Mucosa of rectum (tissue), 2 donors: Measurements from ENCODE around the gene XPO6.
A peak's percentile ranks its signal among the peaks of the same experiment; 100 is the strongest.

Experiments used
- H3K27ac ChIP-seq, 2 donors: one replicate each; pipeline ENCODE4 v1.7.0; 2013; ENCODE audit warnings: inconsistent platforms in 2 of 2, low read depth in 2 of 2, low read length in 2 of 2
- H3K27me3 ChIP-seq, 2 donors: one replicate each; pipeline ENCODE4 v1.7.0; 2013; ENCODE audit warnings: low read length in 2 of 2; ENCODE audit not compliant: control insufficient read depth in 2 of 2, insufficient read depth in 2 of 2
- H3K36me3 ChIP-seq, 2 donors: one replicate each; pipeline ENCODE4 v1.7.0; 2013; ENCODE audit warnings: low read length in 2 of 2; ENCODE audit not compliant: control insufficient read depth in 2 of 2, insufficient read depth in 2 of 2
- H3K4me1 ChIP-seq, 2 donors: one replicate each; pipeline ENCODE4 v1.7.0; 2013; ENCODE audit warnings: low read length in 2 of 2, mild to moderate bottlenecking in 1 of 2; ENCODE audit not compliant: control insufficient read depth in 2 of 2, insufficient read depth in 2 of 2
- H3K4me3 ChIP-seq, 2 donors: one replicate each; pipeline ENCODE4 v1.7.0; 2013; ENCODE audit warnings: low read length in 2 of 2
- H3K9ac ChIP-seq, 2 donors: one replicate each; pipeline ENCODE4 v1.7.0; 2013; ENCODE audit warnings: low read length in 2 of 2, low read depth in 1 of 2, mild to moderate bottlenecking in 1 of 2
- H3K9me3 ChIP-seq, 2 donors: one replicate each; pipeline ENCODE4 v1.7.0; 2013; ENCODE audit warnings: low read length in 2 of 2; ENCODE audit not compliant: control insufficient read depth in 2 of 2
- donor health status: healthy.
- donor health status: Normal muscosa, but diverticular disease.

XPO6 gene

GRCh38 chr16:28140788-28141618, 70.8 kb downstream of the XPO6 start:
- H3K27ac ChIP-seq, result peak overlapping the region; percentile 70 to 82
- no peak overlapping the region for H3K4me3 ChIP-seq
- no peaks in the 10 kb centered on the region for H3K9me3 ChIP-seq
- peaks cover 23 to 32% of the 10 kb centered on the region in 2 donors for H3K36me3 ChIP-seq
- H3K27me3 ChIP-seq, result no peaks in the 10 kb centered on the region
- H3K9ac ChIP-seq, result peak overlapping the region; percentile 15 to 52
- peaks cover 0 to 8% of the 10 kb centered on the region in 2 donors for H3K4me1 ChIP-seq

DNA sequence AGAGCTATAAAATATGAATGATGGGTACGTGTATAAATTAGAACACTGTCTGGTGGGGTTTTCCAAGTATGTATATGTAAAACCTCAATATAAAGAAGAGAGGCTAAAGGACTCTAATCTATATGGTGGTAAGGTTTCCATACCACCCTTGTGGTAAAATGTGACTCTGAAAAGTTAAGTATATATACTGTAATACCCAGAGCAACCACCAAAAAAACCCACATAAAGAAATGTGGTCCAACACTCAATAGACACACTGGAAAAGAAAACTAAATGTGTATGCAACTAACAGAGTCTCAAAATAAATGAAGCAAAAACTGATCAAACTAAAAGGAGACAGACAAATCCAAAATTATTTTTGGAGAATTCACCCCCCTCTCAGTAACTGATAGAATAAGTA, 72.2 kb downstream of the XPO6 start:
- H3K36me3 ChIP-seq, result peaks cover 23 to 28% of the 10 kb centered on the region in 2 donors
- H3K27ac ChIP-seq, result no peak overlapping the region
- peaks cover 0 to 8% of the 10 kb centered on the region in 2 donors for H3K4me1 ChIP-seq
- no peak overlapping the region for H3K9ac ChIP-seq
- no peaks in the 10 kb centered on the region for H3K9me3 ChIP-seq
- H3K27me3 ChIP-seq, result no peaks in the 10 kb centered on the region
- no peak overlapping the region for H3K4me3 ChIP-seq

DNA sequence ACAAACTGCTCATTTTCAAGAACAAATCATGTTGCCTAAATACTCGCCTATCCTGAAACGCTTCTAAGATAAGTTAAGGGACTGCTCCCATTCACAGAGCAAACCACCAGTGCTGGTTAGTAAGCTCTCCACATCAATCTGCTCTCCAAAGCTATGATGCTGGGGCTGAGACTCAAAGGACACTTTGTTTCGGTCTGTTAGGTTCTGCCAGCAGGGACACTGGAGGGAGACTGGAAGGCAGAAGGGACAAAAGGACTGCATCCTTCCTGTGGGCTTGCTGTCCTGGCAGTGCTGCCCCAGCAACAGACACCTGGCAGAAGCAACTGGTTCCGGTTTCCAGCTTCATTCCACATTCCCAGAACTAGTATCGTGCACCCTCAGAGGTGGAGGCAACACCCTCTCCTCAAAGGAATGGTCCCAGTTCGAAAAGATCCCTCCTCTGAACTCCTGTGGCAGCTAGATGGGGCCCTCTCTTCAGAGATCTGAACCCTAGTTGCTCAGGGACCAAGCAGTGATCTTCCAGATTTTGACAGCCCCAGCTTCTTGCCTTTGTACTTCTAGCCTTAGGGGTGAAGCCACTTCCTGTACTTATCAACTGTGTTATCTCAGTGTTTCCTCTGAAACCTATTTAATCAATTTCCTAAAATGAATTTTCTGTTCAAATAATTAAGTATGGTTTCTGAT, 74.9 kb downstream of the XPO6 start:
- H3K27ac ChIP-seq, result no peak overlapping the region
- H3K36me3 ChIP-seq, result peaks cover 33 to 39% of the 10 kb centered on the region in 2 donors
- peaks cover 0 to 5% of the 10 kb centered on the region in 2 donors for H3K4me1 ChIP-seq
- no peaks in the 10 kb centered on the region for H3K9me3 ChIP-seq
- peak overlapping the region in 1 of 2 donors; percentile 9 for H3K9ac ChIP-seq
- H3K4me3 ChIP-seq, result no peak overlapping the region
- no peaks in the 10 kb centered on the region for H3K27me3 ChIP-seq

DNA sequence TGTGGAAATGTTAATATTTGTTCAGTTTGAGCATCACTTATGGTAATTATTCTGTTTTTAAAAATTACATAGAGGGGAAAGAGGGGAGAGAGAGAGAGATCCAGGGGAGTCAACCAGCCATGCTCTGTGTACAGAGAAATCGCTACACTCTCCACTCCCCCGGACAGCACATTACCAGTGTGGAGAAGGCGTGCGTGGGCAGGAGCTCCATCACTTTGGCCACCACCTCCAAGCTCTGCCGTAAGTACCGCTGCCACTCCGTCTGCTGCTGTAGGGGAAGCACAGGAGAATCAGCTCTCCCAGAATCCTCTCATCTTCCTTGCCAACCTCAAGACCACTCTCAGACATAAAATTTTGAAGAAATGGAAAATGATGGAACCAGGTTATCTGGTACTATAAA, 78.1 kb downstream of the XPO6 start:
- Histone ChIP-seq H3K4me3 (no peak overlapping the region), H3K36me3 (peaks cover 55 to 58% of the 10 kb centered on the region in 2 donors), H3K27me3 (no peaks in the 10 kb centered on the region), H3K27ac (no peak overlapping the region), H3K9me3 (no peaks in the 10 kb centered on the region), H3K4me1 (no peaks in the 10 kb centered on the region), H3K9ac (no peak overlapping the region)

GRCh38 chr16:28131743-28132393, 79.9 kb downstream of the XPO6 start:
- Histone ChIP-seq H3K4me3 (no peak overlapping the region), H3K36me3 (peaks cover 60 to 74% of the 10 kb centered on the region in 2 donors), H3K27me3 (no peaks in the 10 kb centered on the region), H3K9ac (no peak overlapping the region), H3K27ac (no peak overlapping the region), H3K4me1 (no peaks in the 10 kb centered on the region), H3K9me3 (no peaks in the 10 kb centered on the region)

GRCh38 chr16:28131181-28131580, 80.6 kb downstream of the XPO6 start:
- Histone ChIP-seq H3K9ac (no peak overlapping the region), H3K4me3 (no peak overlapping the region), H3K9me3 (no peaks in the 10 kb centered on the region), H3K27ac (peak overlapping the region; percentile 15 to 39), H3K4me1 (no peaks in the 10 kb centered on the region), H3K36me3 (peaks cover 60 to 76% of the 10 kb centered on the region in 2 donors), H3K27me3 (no peaks in the 10 kb centered on the region)

DNA sequence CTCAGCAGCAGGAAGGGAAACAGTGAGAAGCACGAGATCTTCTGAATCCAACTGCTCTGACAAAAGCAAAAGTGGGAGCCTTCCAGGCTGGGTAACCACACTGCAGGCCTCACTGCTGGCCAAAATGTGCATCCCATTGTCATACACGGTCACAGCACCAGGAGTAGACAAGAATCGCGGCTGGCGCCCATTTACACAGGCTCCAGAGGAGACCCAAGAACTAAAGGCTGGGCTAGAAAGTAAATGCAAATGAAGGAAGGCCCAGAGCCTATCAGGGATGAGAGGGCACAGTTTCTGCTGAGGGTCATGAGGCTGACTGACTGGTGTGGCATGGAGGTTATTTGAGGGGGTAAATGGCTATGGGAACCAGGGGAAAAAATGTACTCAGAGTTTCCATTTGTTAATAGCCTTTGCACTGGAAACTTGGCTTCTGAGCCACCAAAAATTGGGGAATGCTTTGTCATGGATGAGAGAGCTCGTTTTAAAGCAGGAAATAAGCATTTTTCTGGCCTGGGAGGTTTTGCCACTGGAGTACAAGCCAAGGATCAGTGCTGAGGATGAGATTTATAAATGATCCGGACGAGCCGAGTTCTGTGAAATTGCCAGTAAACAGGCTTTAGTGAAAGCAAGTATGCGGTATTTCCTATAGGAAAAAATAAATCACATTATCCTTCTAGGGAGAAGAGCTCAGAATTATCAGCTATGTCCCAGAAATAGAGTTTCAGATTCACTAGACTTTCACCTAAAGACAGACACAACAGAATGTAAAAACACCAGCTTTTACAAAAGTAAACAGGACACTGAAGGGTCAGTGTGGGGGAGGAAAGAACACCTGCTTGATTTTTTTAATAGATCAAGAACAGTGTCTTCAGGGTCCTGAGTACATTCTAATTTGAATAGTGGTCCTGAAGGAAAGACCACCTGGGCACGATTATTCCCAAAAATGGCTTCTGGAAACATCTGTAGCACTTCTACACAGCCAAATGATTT, 81.4 kb downstream of the XPO6 start:
- Histone ChIP-seq H3K4me3 (no peak overlapping the region), H3K9me3 (no peaks in the 10 kb centered on the region), H3K4me1 (no peaks in the 10 kb centered on the region), H3K27me3 (no peaks in the 10 kb centered on the region), H3K36me3 (peaks cover 66 to 84% of the 10 kb centered on the region in 2 donors), H3K27ac (peak overlapping the region; percentile 50 to 53), H3K9ac (no peak overlapping the region)

GRCh38 chr16:28126684-28127620, 84.8 kb downstream of the XPO6 start:
- Histone ChIP-seq H3K4me3 (no peak overlapping the region), H3K27me3 (no peaks in the 10 kb centered on the region), H3K36me3 (peaks cover 69 to 81% of the 10 kb centered on the region in 2 donors), H3K9ac (no peak overlapping the region), H3K4me1 (no peaks in the 10 kb centered on the region), H3K27ac (no peak overlapping the region), H3K9me3 (no peaks in the 10 kb centered on the region)

GRCh38 chr16:28125592-28125991, 86.2 kb downstream of the XPO6 start:
- H3K4me3 ChIP-seq, result no peak overlapping the region
- no peaks in the 10 kb centered on the region for H3K4me1 ChIP-seq
- peaks cover 68 to 88% of the 10 kb centered on the region in 2 donors for H3K36me3 ChIP-seq
- no peaks in the 10 kb centered on the region for H3K9me3 ChIP-seq
- H3K9ac ChIP-seq, result no peak overlapping the region
- no peaks in the 10 kb centered on the region for H3K27me3 ChIP-seq
- H3K27ac ChIP-seq, result no peak overlapping the region
